NB4 (cell line): Measurements from ENCODE around the gene RHBDL3.

Experiments
- MYC ChIP-seq: IDR thresholded peaks from 2 replicates; pipeline ENCODE4 v1.6.1; 2011; ENCODE audit warnings: low read depth, low read length
- POLR2A ChIP-seq: IDR thresholded peaks from 2 replicates; pipeline ENCODE4 v1.6.1; 2011; ENCODE audit warnings: mild to moderate bottlenecking; ENCODE audit not compliant: insufficient read length; ENCODE audit errors: extremely low read depth
- TF ChIP-seq, protein P1 (sequence below): IDR thresholded peaks from 2 replicates; pipeline ENCODE4 v1.6.1; 2011; ENCODE audit warnings: low read depth, low read length
- TF ChIP-seq, protein P2 (sequence below): IDR thresholded peaks from one replicate; pipeline ENCODE4 v1.5.1; 2012; ENCODE audit warnings: low read depth, low read length

DNA sequence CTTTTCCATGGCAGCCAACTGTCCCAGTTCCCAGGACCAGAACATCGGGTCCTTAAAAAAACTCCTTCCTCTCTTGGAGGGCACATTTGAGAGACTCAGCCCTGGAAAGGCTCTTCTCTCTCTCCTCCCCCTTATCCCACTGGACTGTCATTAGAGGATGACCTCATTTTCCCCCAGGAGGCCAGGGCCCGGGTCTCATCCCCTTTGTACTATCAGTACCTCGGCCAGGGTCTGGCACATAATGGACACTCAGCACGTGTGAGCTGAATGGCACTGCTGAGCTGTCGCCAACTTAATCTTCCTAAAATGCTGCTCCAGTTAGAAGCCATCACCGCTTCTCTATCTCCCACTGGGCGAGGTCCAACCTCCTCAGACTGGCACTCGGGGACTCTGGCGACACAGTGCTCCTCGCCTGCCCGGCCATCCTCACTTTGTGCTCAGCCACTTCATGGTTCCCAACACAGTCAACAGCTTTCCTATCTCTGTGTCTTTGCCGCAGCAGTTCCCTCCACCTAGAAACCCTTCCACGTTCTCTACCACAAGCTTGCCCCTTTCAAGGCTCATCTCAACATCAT, 3.6 kb upstream of the RHBDL3 start:
- TF ChIP-seq, protein P1, sequence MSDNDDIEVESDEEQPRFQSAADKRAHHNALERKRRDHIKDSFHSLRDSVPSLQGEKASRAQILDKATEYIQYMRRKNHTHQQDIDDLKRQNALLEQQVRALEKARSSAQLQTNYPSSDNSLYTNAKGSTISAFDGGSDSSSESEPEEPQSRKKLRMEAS: no peak
- TF ChIP-seq, protein P2, sequence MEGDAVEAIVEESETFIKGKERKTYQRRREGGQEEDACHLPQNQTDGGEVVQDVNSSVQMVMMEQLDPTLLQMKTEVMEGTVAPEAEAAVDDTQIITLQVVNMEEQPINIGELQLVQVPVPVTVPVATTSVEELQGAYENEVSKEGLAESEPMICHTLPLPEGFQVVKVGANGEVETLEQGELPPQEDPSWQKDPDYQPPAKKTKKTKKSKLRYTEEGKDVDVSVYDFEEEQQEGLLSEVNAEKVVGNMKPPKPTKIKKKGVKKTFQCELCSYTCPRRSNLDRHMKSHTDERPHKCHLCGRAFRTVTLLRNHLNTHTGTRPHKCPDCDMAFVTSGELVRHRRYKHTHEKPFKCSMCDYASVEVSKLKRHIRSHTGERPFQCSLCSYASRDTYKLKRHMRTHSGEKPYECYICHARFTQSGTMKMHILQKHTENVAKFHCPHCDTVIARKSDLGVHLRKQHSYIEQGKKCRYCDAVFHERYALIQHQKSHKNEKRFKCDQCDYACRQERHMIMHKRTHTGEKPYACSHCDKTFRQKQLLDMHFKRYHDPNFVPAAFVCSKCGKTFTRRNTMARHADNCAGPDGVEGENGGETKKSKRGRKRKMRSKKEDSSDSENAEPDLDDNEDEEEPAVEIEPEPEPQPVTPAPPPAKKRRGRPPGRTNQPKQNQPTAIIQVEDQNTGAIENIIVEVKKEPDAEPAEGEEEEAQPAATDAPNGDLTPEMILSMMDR: no peak
- no peak for TF ChIP-seq POLR2A
- no peak for TF ChIP-seq MYC
